CD4-positive, alpha-beta T cell treated with Interleukin-15 for 4 hours (primary cell): Measurements from ENCODE around the gene DCHS1.

Source experiments
- DNase-seq: peaks from one replicate; pipeline ENCODE4 v3.0.0-alpha.2; 2020; ENCODE audit warnings: low spot score

Gene DCHS1

DNA sequence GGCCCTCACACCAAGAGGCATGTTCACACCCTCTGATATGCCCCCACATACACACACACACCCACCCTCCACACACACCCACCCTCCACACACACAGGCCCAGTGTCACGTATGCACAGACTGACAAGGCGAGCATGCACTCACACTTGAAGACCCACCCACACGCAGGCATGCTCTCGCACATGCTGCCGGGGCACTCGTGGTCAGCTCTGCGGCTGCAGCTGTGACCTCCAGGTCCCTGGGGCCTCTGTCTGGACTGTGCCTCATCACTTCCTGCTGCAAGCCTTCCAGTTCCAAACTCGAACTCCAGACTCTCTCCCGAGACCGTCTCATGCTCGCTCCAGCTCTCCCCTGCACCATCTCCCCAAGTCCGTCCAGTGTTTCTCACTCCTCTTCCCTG lies 9.5 kb downstream of the DCHS1 start:
- no peak for DNase-seq

DNA sequence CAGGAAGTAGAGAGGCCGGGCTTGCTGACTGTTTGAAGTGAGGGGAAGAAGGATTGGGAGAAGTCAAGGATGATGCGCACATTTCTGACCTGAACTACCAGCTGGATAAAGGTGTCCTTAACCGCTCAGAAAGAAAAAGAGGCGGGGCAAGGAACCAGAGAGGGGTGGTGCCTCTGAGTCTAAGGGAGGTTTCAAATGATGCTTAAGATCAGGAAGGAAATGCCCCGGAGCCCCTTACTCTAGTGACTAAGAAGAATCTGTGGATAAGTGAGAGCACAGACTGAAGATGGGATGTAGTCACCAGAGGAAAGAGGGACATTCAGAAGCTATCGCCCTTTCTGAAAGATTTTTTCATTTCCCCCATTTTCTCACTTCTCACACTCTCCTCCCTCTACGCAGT lies 12.7 kb downstream of the DCHS1 start:
- no peak for DNase-seq

DNA sequence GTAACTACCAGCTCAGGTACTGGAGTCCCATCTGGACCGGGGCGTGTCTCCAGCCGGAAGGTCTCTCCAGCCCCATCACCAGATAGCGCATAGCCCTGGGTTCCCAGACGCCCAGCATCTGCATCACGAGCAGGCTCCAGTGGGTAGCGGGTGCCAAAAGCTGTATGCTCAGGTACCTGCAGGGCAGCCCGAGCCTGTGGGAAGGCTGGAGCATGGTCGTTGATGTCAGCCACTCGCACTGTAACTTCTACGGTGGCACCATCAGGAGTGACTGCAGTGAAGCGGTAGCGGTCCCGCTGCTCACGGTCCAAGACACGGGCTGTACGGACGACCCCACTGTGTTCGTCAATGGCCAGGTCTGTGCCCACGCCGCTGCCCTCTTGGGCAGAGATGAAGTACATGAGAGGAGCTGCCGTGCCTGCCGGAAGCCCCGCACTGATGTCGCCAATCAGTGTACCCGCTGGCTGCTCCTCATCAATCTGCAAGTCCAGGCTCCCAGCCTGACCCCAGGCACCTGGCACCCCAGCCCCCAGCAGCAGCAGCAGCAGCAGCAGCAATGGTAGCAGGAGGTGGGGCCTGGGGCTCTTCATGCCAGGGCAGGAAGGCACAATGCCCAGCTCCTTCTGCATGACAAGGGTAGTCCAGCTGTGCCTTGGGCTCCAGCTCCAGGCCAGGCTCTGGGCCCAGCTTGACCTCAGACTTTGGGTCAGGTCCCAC lies 14.5 kb downstream of the DCHS1 start:
- DNase-seq, result no peak

DNA sequence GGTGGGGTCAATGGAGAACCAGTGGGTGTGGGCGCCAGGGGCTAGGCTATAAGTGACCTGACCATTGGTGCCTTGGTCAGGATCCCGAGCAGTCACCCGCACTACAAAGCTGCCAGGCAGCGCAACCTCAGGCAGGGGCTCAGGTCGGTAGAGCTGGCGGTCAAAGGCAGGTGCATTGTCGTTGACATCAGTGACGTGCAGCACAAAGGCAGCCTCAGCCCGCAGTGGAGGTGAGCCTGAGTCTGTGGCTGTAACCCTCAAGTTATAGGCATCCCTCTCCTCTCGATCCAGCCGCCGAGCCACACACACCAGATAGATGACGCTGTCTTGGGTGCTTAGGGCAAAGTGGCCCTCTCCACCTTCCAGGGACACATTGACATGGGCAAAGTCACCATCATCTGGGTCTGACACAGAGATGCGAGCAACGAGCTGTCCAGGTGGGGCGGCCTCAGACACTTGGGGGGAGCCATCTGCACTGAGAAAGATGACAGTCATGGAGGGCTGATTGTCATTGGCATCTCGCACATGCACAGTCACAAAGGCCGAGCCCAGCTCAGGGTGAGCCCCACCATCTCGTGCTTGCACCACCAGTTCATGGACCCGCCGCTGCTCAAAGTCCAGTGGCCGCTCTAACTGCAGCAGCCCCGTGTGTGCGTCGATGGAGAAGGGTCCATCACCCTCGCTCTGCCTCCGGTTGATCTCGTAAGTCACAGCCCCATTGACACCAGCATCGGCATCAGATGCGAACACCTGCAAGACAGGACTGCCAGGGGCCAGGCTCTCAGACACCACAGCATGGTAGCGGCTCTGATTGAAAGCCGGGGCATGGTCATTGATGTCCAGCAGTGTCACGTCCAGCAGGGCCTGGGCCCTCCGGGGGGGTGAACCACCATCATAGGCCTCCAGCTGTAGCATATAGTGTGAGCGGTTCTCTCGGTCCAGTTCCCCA lies 15.3 kb downstream of the DCHS1 start:
- DNase-seq, result no peak

DNA sequence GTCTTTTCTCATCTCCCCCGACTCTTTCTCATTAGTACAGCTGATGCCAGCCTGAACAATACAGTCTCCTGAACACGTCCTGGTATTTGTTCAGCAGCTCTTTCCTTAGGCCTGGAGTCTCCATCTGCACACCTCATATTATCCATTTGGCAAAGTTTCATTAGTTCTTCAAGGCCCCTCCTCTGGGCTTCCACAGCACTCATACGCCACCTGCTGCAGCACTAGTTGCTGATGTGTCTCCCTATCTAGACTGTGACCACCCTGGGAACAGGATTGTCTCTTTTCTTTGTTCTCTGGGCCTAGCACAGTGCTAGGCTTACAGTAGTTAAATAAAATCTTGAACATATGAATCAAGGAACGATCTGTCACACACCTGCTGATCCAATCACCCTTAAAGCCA lies 17.2 kb downstream of the DCHS1 start:
- DNase-seq, result no peak

DNA sequence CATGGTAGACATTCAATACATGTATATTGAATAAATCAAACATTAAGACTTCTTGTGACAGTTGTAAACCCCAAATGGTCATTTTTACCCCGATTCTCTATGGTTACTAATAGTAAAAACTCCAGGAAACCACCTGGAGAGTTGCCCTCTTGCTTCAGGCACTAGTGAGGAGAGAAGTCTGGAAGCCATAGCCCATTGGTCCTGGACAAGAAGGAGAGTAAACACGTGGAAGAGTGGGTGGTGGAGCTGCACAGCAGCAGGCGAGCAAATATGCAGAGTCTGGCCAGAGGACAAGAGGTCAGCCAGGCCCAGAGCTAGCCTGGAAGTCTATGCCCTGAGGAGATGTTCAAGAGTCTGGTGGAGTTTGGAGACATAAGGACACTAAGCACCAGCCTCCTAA lies 17.7 kb downstream of the DCHS1 start:
- no peak for DNase-seq

DNA sequence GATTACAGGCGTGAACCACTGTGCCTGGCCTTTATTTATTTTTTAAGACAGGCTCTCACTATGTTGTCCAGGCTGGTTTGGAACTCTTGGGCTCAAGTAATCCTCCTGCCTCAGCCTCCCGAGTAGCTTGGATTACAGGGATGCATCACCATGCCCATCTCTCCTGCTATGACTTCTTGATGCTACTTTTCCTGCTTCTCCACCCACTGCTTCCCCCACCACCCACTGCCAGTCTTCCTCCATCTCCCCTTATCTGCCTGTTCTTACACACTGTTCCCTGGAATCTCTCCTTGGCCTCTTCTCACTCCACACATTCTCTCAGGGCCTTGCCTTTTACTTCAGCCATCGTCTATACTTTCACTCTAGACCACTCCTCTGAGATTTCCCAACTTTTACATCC lies 19.1 kb downstream of the DCHS1 start:
- no peak for DNase-seq

DNA sequence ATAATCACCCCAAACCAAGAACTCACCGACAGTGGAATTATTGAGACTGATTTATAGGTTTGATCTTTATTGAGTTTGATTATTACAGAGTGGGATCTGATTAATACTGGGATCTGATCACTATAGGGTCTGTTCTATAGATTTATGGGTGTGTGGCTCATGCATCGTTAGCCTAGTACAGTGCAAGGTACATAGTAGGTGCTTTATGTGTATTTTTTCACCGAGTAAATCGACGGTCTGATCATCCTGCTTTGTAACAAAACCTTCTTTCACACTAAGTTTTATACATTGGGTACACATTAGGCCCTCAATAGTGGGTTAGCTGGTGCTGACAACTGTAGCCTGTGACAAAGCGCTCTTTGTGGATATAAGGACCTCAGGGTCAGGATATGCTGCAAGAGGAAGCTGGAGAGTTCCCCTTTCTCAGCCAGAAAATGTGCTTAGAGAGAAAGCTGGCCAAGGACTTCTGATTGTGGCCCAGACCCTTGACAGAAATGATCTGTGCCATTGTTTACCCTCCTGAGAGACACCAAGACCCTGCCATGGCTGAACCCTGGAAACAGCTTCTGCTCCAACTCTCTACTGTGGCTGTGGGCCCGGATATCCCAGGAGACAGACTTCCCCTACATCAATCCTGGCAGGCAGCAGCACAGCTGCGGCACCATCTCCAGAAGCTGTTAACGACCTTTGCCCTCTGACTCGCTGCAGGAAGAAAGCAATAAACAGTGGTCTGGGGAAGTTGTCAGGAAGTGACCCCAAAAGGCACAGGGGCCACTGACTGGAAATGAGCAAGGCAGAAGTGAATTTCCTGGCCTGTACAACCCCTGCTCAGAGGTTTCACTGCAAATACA lies 20.3 kb downstream of the DCHS1 start:
- no peak for DNase-seq

DNA sequence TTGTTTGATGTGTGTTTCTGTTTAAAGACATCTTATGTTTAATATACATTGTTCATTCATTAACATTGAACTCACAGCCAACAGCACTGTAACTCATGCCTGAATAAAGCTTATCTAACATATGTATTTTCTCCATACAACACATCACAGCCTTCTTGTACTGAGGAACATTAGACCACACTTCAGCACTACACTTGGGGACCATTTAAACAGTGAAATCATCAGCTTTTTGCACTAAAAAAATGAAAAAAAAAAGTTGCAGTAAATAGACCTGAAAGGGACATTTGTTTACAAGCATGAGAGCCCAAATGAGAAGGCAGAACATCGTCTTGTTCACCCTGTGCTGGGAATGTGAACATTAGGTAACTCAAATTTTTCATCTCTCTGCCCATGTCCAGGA lies 21.1 kb downstream of the DCHS1 start:
- DNase-seq, result no peak

DNA sequence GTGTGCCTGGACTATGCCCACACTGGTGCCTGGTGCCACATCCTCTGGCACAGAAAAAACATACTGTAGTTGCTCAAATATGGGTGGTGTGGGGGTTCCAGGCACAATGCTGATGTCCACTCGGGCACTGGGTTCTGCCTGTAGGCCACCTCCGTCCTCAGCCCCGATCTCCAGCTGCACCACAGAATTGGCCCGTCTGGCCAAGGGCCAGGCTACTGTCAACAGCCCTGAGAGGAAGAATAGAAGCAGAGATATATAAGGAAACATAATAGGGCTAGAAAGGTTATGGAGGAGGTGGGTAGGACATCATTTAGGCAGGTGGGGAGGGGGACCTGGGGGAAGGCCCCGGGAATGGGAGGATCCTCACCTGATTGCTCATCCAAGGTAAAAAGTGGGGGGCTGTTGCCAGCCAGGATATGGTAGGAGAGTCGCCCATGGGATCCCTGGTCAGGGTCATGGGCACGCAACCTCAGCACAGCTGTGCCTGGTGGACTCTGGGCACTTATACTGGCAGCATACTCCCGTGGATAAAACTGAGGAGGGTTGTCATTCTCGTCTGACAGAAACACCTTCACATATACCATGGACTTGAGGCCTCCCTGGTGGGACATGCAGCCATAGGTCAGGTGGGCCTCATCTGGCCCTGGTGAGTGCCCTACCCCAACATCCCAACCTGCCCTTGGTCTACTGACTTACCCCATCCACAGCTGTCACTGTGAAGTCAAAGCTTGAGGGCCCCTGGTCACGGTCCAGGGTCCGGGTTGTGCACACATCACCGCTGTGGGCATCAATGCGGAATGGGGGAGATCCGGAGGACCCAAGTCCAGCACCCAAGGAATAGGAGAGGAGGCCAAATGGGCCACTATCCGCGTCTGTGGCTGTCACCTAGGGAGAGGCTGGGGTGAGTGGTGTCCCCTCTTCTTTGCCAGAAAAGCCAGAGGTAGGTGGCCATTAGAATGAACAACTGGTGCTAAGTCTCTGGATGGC lies 21.9 kb downstream of the DCHS1 start:
- no peak for DNase-seq

DNA sequence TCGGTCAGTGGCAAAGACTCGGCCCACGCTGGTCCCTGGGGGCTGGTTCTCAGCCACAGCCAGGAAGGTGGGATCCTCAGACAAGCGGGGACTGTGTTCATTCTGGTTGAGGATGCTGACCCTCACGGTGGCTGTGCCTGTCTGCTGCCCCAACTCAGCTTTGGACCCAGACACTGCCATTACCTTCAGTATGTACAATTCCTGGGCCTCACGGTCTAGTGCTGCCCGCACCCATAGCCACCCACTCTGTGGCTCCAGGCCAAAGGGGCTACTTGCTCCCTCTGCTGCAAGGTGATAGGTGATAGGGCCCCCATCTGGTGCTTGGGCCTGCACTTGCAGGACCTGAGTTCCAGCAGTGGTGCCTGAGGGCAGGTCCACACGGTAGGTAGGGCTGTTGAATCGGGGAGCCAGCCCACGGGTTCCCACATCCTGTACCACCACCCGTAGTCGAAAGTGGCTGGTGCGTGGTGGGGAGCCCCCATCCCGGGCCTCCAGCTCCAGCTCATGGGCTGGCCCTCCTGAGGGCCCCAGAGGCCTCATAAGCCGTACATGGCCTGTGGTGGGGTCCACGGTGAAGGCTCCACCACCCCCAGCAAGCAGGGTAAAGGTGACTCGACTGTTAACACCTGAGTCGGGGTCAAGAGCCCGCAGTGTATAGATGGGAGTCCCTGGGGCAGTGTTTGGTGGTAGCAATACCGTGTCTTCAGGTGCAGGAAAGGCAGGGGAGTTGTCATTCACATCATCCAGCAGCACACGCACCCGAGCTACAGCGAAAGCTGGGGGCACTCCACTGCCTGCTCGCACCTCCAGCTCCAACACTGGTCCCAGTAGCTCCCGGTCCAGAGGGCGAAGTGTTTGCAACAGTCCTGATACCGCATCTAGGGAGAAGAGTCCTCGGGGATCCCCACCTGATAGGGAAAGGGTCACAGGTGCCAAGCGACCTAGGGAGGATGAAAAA lies 23.2 kb downstream of the DCHS1 start:
- DNase-seq, result no peak

DNA sequence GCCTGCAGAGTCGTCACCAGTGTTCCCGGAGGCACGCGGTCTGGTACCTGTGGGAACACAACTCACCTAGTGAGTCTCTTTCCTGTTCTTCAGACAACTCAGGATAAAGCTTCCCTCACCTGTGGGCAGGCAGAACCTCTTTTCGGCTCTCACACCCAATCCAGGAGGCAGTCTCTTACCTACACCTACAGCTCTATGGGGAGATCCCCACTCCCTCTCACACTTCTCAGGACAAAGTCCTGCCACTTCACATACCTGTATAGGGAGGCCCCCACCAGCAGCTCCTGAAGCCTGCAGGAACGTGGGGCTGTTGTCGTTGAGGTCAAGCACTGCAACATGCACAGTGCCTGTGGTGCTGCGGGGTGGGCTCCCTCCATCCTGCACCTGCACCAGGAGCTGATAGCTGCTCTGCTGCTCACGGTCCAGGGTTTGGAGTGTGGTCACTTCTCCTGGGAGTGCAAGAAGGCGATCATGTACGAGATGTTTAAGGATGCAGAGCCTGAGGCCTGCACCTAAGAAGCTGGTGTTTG lies 24.2 kb downstream of the DCHS1 start:
- no peak for DNase-seq

DNA sequence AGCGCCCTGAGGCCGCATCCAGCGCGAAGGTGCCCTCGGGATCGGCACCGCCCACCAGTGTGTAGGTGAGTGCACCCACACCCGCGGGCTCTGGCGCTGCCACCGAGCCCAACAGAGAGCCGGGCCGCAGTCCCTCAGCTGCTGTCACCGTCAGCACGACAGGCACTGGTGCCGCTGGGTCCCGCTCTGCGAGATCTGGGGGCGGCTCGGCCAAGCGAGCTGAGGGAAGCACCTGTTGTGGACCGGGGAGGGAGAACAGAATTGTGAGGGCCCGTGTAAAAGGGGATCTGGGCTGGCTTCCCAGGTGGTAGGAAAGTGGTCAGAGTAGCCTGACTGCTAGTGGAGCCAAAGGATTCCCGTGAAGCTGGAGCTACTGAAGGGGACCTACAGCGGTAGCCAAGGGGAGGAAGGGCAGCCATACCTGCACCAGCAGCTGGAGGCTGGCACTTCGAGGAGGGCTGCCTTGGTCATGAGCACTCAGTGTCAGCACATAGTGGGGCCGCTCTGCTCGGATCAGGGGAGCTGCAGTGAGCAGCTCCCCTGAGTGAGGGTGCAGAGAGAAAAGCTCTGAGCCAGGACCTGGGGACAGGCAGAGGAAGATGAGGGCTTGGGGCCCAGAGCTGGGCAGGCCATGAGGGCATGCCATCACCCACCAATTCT lies 24.8 kb downstream of the DCHS1 start:
- no peak for DNase-seq

DNA sequence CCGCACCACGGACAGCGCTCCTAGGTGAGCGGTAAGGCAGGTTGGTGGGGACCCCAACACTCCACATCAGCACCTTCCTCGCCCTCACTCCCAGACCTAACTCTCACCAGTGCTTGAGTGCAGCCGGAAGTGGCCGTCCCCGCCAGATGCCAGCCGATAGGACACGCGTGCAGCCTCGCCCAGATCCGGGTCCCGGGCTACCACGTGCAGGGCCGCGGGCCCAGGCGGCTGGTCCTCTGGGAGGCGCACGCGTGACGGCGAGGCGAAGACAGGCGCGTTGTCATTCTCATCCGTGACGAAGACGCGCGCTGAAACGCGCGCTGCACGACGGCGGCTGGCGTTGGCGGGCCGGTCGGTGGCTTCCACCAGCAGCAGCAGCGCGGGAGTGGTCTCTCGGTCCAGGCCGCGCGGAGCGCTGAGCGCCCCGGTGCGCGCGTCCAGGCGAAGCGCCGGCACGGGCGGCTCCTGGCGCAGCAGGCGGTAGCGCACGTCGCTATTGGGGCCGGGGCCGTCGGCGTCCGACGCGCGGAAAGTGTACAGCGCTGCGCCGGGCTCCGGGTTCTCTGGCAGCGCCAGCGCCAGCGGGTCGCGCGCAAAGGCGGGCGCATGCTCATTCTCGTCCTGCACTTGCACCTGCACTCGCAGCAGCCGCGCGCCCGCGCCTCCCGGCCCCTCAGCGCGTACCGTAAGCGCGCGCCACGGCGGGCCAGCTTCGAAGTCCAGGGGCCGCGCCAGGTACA lies 25.5 kb downstream of the DCHS1 start:
- no peak for DNase-seq

DNA sequence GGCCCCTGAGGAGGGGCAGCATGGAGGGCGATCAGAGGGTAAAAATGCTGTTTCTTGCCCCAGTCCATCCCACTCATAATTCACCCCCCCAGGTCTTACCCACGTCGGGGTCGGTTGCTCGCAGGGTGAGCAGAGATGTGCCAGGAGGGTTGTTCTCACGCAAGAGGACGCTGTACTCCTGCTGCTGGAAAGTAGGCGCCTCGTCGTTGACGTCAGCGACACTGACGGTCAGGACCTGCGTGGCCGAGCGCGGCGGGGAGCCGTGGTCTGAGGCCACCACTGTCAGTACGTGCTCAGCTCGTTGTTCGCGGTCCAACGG lies 26.1 kb downstream of the DCHS1 start:
- no peak for DNase-seq

DNA sequence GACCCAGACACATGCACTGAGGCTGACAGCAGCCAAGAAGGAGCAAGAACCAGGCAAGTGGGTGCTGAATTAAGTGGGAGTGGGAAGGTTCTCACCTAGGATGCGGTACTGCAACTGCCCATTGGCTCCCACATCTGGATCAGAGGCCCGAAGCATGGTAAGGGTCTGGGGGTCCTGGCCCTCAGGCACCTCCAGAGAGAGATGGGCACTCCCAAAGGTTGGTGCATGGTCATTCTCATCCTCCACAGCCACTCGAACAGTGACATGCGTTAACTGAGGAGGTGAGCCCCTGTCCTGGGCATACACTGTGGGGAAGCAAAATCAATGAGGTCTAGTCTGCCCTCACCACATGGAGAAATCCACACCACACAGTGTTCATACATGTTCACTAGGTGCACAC lies 27.1 kb downstream of the DCHS1 start:
- no peak for DNase-seq

DNA sequence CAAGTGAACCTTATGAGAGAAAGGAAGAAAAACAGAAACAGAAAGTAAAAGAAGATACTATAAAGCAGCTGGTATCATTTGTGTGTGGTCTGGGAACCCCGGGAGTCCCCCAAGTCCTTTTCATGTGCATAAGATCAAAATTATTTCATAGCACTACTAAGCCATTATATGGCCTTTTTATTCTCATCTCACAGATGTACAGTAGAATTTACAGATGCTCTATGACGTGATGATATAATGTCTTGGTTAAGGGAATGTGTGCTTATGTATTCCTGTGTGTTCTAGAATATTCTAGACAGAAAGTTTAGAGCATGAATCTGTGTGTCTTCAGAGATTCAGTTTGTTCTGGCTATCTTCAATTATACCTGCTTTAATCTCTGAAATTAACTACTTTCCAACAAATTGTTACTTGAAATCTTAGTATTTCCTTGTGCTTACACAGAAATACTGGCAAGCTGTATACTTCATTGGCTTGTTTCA lies 27.8 kb downstream of the DCHS1 start:
- no peak for DNase-seq

DNA sequence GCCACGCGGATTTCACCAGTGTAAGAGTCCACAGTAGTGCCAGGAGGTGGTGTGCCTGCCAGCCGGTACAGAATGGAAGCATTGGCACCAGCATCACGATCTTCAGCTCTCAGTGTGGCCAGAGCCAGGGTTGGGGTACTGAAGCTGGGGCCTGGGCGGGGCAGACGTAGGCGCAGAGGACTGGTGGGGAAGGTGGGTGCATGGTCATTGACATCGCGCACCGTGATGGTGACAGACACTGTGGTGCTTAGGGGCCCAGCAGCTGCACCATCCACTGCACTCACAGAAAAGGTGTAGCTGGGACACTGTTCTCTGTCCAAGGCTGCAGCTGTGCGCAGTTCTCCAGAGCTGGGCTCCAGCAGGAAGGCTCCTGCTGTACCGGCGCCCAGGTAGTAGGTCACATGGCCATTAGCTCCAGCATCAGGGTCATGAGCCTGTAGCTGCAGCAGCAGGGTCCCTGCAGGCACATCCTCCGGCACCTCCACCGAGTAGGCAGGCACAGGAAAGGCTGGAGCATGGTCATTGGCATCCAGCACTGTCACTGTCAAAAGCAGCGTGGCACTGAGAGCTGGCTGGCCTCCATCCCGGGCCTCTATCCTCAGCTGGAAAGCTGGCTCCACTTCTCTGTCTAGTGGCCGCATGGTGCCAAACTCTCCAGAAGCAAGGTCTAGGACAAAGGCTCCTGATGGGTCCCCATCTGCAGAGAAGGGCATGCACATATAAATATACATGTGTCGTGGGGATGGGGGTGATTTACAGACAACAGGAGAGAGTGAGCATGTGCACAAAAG lies 28.4 kb downstream of the DCHS1 start:
- no peak for DNase-seq
